GM12892 (cell line): ENCODE data around the gene PGBD1.

Experiments used
- POLR2A ChIP-seq: IDR thresholded peaks from 2 replicates; pipeline ENCODE4 v1.6.1; 2011; ENCODE audit warnings: low read depth, low read length, control low read depth
- POLR2AphosphoS5 ChIP-seq: IDR thresholded peaks from 2 replicates; pipeline ENCODE4 v1.6.1; 2011; ENCODE audit warnings: low read depth, low read length, control low read depth

DNA sequence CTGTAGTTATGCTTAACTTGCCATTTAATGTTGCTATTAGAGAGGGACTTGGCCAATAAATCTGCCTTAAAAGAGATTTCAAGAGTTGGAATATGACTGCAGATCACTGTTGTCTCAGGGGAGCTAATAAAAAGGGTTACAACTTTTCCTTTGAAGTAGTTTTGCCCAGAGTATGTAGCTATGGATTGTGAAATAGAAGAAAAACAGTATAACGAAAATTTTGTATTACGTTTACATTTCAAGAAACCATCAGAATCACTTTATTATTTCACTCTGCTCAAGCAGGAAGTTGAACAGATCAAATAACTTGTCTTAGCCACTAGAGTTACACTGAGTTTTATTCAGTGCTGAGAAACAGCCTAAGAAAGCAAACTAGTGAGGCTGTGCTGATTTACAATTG is 17.4 kb upstream of the PGBD1 start:
- no peak for TF ChIP-seq POLR2AphosphoS5
- no peak for TF ChIP-seq POLR2A
